GM18870 (cell line): ENCODE results near the gene LIN28B.
"Not testable (repeated sequence)": the region's sequence is repeated elsewhere in the genome, so short reads cannot be mapped to it uniquely, and the experiment has no call there.

Source experiments
- ATAC-seq: cut with Tn5 transposase; IDR thresholded peaks from one replicate; pipeline ENCODE4 v1.9.1; 2021; ENCODE audit warnings: moderate library complexity; ENCODE audit not compliant: unreplicated experiment

LIN28B gene

DNA sequence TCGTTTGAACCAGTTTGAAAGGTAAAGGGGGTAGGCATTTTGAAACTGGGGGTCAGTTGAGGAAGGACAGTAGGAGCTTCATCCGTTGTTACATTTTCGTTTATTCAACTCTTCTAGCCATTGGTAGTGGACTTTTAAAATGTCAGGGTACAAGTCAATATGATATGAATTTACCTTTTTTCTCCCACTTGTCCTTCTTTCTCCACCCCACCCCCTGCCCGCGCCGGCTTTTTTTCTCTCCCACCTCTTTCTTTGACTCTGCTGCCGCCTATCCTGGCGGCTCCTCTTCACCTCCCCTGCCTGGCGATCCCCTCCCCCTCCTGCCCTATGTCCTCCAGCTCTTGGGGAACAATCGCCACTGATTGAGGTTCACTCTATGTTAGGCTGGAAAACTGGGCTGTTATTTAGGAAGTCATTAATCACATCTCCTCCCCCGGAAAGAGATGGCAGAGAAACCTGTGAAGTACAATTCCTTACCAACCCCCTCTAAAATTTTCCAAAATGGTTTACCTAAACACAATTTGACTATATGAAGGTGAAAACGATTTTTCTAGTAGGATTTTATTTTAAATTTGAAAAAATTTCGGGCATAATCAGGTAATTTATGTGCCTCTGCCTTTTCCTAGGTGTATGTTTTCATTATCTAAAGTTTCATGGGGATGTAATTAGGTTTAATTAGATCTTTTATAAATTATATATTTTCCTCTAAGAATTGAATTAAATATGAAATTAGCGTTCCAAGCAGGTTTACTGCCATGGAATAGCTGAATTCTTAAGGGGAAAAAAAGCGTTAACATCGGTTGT, 778 bp upstream of the LIN28B start:
- no peak for ATAC-seq

DNA sequence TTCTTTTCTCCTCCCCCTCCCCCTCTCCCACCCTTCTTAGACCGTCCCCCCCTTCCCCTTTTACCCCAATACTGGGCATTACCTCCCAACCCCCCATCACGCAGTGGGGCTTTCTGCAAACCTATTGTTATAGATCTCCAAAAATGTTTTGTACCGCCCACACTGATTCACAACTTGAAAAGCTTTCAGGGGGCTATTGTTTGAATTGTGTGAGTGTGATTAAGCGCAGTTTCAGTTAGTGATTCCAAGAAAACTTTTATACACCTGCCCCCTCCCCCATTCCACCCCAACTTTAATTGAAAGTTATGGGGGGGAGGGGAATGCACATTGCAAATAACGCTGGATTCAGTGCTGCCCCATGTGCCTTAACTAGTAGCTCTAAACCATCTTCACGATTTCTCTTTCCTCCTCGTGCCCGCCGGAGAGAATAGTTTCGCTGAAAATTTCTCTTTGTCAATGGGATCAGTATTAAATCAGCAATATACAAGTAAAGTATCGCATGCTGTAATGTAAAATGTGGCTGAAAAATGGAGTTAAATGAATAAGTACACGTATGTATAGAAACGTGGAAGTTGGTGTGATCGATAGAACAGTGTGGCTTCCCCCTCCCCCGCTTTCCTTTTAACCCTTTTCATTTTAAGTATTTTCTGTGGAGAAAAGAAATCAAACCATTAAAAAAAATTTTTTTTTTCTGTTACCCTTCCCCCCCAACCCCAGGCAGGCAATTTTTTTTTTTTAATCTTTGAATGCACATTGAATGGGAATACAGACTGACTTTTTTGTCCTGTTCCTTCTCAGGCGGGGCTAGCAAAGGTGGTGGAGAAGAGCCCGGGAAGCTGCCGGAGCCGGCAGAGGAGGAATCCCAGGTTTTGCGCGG, 632 bp downstream of the LIN28B start:
- no peak for ATAC-seq

DNA sequence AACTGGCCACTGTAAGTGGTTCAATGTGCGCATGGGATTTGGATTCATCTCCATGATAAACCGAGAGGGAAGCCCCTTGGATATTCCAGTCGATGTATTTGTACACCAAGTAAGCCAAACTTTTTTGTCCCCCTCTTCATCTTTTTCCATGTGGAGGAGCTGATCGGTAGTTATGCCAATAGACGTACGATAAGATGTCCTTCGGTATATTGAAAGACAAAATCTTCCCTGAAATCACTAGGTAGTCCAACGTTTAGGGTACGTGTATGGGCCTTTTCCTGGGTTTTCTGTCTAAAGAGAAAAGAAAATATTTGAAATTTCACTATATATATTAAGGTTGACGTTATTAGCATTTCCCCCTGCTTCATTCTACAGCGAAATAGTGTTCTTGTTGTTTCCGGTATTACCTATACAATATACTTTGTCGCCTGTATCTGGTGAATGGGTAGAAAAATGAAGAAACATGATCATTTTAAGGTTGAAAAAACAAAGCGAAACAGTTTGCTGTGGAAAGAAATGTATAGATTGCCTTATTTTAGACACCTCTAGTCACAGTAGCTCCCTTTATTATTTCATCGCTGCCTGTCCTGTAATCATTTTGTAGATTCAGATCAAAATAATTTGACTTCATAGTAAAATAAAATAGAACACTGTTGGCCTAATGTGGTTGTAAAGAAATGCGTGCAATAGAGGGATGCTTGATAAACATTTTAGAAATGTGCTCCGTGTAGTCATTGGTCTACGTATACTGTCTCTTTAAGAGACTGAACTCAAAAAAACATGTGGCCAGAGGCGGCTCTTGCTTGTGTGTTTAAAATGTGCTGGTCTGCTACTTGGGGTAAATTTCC, 1.5 kb downstream of the LIN28B start:
- no peak for ATAC-seq

DNA sequence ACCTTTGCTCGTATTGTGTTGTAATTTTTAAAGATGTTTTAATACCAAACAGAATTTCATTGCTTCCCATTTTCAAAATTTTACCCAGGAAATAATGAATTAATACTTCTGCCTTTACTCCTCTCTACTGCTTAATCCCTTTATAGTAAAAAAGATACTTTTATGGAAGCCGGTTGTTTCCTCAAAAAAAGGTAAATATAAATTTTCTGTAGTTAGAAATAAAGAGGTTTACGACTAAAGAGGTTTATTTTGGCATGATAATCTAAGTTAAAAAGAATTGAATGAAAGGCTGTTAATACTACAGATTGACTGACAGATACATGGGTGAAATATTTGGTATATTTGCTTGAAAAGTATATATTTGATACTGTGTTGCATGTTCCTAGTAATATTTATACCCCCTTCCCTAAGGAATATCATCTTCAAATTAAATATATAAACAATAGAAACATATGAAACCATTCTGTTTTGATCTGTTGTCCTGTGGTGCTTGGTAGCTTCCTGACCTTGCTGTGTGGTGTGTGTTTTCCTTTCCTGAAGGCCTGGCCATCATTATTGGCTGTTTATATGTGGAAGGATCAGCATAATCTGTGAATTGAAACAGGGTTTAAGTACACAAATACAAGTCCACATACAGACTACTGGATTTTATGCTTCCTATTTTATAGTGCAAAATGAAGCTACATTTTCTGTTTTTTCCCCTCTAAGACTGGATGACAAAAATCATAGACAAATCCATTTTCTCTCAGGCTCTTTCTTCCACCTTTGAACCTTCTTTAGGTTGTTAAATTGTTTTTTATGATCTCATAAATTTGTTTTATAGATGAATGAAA, 2.3 kb downstream of the LIN28B start:
- no peak for ATAC-seq

DNA sequence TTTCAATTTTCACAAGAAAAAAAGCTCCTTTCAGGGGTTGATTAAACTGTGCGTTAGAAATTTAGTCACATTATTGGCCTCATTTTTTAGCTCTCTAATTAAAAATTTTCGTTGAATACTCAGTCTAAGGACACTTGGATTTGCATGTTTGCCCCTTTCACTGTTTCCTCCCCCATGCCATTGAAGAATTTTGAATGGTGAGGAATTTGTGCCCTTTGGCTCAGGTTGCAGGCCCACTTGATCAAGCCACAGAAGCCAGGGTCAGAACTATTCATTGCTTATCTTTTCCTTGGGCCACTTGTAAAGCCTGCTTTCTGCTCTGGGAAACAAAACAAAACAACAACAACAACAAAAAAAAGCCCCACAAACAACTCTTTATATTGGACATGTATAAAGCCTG, 12.2 kb downstream of the LIN28B start:
- no peak for ATAC-seq

DNA sequence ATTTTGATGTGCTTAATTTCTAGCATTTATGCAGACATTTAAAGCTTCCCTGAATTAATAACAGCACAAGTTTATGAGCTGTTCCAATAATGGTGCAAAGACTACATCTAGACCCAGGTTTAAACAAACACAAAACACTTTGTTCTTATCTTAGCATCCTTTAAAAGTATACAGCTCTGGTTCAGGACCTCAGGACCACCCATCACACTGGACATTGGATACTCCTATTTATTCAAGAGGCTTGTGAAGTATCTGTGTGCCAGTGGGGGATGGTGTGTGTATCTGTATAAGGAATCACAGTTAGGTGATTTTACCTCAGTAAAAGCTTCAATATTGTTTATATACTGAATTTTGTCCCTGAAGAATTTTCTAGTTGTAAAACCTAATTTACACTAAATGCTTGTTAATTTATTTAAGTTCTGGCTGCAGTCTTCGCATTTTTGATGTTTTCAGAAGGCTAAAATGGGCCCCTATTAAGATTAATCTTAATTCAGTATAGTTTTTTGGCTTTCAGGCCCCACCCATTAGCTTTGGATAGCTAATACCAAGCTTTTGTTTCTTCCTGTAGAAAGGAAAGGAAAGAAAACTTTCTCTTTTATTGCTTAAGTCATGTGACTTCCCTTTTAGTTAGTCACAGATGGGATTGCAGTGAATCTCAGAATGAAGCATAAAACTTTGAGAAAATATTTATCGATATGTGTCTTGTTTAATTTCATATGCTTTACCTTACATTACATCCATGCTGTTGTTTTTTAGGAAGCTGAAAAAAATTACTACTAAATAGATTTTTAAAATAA, 13.1 kb downstream of the LIN28B start:
- ATAC-seq: no peak

DNA sequence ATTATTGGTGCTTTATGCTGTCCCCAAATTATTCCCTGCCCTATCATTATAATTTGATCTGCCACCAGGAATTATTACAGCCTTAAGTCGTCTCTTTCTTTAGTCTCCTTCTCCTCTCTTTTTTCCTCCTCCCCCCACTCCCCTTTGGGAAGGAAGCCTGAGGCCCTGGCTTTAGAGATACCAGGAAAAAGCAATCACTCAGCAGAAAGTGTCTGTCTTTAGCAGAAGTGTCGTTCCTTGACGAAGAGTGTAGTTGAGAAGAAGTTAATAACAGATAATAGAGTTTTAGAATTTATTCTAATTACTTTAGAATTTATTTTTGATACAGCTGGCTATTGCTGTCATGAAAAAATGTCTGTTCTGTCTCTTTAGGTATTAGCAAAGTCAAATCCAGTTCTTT, 16.5 kb downstream of the LIN28B start:
- ATAC-seq: no peak

DNA sequence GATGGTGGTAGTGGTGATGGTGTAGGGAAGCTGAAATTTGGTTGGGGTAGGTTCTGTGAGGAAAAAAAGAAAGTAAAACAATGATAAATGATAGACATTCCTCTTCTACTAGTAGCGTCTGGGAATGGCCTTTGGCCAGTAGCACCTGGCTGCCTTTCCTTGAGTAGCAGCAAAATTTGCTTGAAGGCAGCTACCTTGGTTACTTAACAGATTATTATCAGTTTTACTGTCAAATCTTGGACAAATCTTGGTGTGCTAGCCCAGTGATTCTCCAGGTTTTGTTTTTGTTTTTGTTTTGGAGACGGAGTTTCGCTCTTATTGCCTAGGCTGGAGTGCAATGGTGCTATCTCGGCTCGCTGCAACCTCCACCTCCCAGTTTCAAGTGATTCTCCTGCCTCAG, 26.4 kb downstream of the LIN28B start:
- ATAC-seq: no peak

DNA sequence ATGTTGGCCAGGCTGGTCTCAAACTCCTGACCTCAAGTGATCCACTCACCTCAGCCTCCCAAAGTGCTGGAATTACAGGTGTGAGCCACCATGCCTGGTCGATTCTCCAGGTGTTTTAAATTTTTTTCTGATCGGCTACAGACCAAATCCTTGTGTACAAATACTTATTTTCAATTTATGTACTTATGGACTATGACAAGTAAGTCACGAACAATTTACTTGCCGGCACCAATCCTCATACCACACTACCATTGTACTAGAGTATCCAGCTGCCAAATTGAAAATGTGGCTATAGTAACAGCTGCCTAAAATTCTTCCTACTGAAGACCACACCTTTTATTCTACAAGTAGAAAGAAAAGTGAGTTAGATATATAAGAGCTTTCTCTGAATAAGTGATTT, 26.9 kb downstream of the LIN28B start:
- ATAC-seq: no peak

DNA sequence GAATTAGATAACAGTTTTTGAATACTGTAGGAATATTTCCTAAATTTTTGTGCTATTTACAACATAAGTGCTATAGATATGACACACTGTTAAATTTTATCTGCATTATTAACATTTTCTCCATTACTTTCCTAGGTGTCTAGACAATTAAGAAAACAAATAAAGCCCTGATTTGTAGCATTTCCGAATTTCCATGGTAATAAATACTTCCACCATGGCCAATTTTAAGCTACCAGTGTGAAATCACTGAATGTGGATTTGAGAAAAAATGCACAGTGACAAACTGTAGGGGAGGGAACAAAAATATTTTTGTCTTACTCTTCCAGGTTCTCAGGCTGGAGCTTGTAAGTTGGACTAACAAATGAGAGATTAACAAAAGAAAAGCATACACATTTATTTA, 27.9 kb downstream of the LIN28B start:
- no peak for ATAC-seq

DNA sequence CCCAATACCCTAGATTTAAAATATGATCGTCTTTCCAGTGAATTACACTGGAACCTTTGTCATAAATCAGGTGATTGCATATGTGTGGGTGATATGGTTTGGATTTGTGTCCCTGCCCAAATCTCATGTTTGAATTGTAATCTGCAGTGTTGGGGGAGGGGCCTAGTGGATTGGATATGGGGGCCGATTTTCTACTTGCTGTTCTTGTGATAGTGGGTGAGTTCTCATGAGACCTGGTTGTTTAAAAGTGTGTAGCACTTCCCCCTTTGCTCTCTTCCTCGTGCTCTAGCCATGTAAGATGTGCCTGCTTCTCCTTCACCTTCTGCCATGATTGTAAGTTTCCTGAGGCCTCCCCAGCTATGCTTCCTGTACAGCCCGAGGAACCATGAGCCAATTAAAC, 29.0 kb downstream of the LIN28B start:
- not testable (repeated sequence) for ATAC-seq

DNA sequence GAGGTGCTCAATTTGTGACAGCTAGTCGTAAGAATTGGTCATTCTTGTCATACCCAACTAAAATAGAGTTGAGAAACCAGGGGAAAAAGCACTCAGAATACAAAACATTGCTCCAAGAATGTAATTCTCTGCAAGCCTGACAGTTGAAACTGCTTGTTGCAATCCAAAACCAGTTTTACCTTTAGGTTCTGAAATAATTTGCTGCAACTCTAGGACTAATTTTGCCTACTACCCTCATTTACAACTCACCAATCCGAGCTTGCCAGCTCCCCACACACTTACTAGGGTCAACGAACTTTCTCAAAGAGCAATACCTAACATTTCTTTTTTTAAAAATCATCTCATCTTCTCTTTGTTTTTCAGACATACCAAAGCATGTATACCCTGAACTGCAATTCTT, 29.7 kb downstream of the LIN28B start:
- no peak for ATAC-seq

DNA sequence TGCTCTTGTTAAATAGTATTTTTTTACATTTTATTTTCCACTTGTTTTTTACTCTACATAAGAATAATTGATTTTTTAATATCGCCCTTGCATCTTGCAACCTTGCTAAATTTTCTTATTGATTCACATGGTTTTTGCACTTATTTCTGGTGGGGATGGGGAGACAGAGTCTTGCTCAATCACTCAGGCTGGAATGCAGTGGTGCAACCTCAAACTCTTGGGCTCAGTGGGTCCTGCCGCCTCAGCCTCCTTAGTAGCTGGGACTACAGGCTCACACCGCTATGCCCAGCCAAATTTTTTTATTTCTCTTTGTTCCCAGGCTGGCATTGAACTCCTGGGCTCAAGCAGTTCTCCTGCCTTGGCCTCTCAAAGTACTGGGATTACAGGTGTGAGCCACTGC, 30.3 kb downstream of the LIN28B start:
- ATAC-seq: no peak

DNA sequence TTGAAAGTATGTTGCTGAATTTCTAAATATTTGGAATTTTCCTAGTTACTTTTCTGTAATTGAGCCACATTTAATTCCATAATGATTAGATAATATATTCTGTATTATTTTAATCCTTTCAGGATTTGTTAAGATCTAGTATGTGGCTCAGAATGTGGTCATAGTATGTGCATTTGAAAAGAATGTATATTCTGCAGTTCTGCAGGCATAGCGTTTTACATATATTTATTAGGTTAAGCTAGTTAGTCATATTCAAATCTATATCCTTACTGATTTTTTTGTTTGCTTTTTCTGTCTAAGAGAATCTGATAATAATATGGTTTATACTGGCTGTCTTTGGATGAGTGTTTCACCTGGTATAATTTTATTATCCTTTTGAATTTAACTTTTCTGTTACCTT, 33.2 kb downstream of the LIN28B start:
- no peak for ATAC-seq

DNA sequence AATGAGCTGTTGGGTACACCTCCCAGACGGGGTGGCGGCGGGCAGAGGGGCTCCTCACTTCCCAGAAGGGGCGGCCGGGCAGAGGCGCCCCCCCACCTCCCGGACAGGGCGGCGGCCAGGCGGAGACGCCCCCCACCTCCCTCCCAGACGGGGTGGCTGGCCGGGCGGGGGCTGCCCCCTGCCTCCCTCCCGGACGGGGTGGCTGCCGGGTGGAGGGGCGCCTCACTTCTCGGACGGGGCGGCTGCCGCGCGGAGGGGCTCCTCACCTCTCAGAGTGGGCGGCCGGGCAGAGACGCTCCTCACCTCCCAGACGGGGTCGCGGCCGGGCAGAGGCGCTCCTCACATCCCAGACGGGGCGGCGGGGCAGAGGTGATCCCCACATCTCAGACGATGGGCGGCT, 34.2 kb downstream of the LIN28B start:
- ATAC-seq: not testable (repeated sequence)

DNA sequence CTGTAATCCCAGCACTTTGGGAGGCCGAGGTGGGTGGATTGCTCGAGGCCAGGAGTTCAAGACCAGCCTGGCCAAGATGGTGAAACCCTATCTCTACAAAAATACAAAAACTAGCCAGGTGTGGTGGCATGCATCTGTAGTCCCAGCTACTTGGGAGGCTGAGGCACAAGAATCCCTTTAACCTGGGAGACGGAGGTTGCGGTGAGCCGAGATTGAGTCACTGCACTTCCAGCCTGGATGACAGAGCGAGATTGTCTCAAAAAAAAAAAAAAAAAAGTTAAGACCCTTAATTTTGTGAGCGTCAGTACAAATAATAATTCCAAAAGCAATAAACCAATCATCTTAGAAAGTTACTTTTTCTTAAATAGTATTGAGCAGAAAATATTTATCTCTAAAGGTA, 36.7 kb downstream of the LIN28B start:
- ATAC-seq: not testable (repeated sequence)

DNA sequence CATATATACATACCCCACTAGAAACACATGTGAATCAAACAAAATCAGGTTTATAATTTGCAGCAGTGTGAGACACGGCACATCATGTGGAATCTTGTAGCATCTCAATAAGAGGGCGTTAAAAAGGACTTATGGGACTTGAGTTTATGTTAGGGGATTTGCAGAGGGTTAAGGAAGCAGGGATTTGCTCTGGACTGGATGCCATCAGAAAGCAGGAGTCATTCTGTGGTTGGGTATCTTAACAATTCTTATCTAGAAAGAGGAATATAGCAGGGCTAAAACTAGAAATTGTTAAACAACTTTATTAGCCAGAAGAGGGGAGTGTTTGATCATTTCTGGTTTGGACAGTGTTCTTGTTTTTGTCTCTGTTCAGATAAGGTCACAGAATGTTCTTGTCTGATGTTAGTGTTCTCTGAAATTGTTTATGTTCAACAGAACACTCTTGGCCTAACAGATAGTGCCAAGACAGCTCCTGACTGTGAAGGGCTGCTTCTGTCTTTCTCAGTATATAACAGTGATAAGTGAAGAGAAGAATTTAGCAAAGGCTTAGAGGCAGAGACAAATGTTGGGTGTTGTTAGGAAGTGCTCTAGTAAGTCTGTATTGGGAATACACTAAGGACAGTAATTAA, 39.2 kb downstream of the LIN28B start:
- no peak for ATAC-seq

DNA sequence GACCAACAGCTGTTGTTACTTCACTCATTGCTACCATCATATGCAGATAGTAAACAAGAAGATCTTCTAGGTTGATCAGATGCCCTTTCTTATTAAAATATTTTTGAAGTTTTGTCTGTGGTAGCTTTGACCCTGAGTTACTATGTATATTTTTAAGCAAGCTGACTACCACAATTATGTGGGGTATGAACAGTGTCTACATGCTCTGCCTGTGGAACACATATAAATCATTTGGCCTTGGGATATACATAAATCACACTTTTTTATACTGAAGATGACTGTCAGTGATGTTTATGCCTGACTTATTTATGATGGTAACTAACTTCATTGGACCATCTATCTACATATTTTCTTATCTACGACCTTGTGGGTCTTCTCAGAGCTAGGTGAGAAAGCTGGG, 44.2 kb downstream of the LIN28B start:
- no peak for ATAC-seq

DNA sequence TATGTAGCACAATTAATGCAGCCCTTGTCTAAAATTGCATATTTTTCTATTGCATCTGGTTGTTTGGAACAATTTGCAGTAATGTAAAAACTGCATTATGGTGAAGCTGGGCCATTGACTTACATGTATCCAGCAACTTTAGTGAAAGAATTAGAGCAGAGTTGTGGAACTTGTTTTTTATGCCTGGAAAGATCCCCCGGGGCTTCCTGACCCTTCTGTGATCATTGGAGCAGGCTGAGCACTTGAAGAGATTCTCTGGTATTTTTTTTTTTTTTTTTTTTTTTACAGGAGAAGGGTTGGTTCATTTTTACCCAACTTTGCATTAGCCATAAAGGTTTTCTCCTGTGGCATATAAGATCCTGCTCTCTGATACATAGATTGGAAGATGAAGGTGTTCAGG, 45.0 kb downstream of the LIN28B start:
- ATAC-seq: no peak
